RWPE1 (cell line): Measurements from ENCODE around the gene NME4.
A peak's percentile ranks its signal among the peaks of the same experiment; 100 is the strongest.
"Not testable (repeated sequence)": the region's sequence is repeated elsewhere in the genome, so short reads cannot be mapped to it uniquely, and the experiment has no call there.

Experiments
- CTCF ChIA-PET: fragments of 350-600 bp; sonication (Branson Sonifier 250); formaldehyde crosslinking; extraction: SDS; loops from one replicate; lab custom pipeline; 2021; lab: Yijun Ruan, JAX
- POLR2A ChIA-PET: fragments of 400-600 bp; formaldehyde crosslinking; extraction: SDS; loops from one replicate; lab custom pipeline; 2020; ENCODE audit warnings: antibody characterized with exemption; ENCODE audit not compliant: low non-redundant PET; lab: Yijun Ruan, JAX
- DNase-seq: peaks from one replicate; pipeline ENCODE4 v3.0.0; 2012; ENCODE audit warnings: low spot score
- H3K27ac ChIP-seq: fragments of 450-650 bp; 2 replicates; pipeline ENCODE4 v1.5.1; 2017
- TF ChIP-seq, protein P1 (sequence below): fragments of 450-650 bp; conservative IDR thresholded peaks from 2 replicates; pipeline ENCODE4 v1.5.1; 2017; ENCODE audit warnings: low read depth, mild to moderate bottlenecking

NME4 gene

DNA sequence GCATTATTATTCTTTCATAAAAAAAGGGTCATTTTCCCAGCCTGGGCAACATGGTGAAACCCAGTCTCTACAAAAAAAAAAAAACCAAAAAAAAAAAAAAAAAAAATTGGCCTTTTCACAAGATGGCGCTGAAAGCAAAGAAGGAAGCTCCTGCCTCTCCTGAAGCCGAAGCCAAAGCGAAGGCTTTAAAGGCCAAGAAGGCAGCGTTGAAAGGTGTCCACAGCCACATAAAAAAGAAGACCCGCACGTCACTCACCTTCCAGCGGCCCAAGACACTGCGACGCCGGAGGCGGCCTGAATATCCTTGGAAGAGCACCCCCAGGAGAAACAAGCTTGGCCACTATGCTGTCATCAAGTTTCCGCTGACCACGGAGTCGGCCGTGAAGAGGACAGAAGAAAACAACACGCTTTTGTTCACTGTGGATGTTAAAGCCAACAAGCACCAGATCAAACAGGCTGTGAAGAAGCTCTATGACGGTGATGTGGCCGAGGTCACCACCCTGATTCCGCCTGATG, 10.3 kb upstream of the NME4 start:
- no peak overlapping the region for H3K27ac ChIP-seq
- TF ChIP-seq, protein P1, sequence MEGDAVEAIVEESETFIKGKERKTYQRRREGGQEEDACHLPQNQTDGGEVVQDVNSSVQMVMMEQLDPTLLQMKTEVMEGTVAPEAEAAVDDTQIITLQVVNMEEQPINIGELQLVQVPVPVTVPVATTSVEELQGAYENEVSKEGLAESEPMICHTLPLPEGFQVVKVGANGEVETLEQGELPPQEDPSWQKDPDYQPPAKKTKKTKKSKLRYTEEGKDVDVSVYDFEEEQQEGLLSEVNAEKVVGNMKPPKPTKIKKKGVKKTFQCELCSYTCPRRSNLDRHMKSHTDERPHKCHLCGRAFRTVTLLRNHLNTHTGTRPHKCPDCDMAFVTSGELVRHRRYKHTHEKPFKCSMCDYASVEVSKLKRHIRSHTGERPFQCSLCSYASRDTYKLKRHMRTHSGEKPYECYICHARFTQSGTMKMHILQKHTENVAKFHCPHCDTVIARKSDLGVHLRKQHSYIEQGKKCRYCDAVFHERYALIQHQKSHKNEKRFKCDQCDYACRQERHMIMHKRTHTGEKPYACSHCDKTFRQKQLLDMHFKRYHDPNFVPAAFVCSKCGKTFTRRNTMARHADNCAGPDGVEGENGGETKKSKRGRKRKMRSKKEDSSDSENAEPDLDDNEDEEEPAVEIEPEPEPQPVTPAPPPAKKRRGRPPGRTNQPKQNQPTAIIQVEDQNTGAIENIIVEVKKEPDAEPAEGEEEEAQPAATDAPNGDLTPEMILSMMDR = no peak
- DNase-seq = no peak
- CTCF ChIA-PET = no interaction called here
- POLR2A ChIA-PET = no interaction called here

GRCh38 chr16:387761-388666, 9.0 kb upstream of the NME4 start:
- POLR2A ChIA-PET = interaction anchor here (0.6 kb wide), 1 partner anchor 1003 kb away, joined by 4 read pairs; no protein-coding TSS in a partner anchor
- CTCF ChIA-PET, H3K27ac ChIP-seq, DNase-seq: not testable (repeated sequence)

DNA sequence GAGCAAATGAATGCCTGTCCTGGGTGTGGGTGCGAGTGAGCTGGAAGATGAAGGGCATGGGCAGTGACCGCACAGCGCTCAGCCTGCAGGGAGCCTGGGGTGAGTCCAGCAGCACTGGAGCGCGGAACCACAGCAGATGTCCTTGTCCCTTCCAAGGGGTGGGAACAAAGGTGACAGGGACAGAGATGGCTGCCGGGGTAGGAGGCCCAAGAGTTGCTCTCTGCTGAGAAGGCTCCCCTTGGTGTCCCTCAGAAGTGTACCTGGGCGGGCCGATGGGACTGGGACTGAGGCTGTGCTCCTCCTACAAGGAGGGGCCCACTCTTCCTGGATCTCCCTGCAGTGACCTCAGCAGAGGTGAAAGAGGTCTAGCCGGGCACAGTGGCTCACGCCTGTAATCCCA, 7.6 kb upstream of the NME4 start:
- POLR2A ChIA-PET = no interaction called here
- TF ChIP-seq, protein P1 = no peak

GRCh38 chr16:391885-392335, 5.1 kb upstream of the NME4 start:
- TF ChIP-seq, protein P1 = peak; percentile 80
- H3K27ac ChIP-seq = no peak overlapping the region
- ChIA-PET CTCF (interaction anchor here (0.6 kb wide), 1 partner anchor 331 kb away, joined by 3 read pairs; no protein-coding TSS in a partner anchor), POLR2A (no interaction called here)
- no peak for DNase-seq

More for the DNA sequence above, 7.6 kb upstream of the NME4 start:
- CTCF ChIA-PET = no interaction called here
- no peak overlapping the region for H3K27ac ChIP-seq
- DNase-seq = no peak

GRCh38 chr16:392450-393030, 4.5 kb upstream of the NME4 start:
- ChIA-PET CTCF (interaction anchor here (0.6 kb wide), 1 partner anchor 332 kb away, joined by 3 read pairs; no protein-coding TSS in a partner anchor), POLR2A (no interaction called here)
- TF ChIP-seq, protein P1 = no peak
- DNase-seq = no peak
- H3K27ac ChIP-seq = no peak overlapping the region

GRCh38 chr16:396199-396598, 800 bp upstream of the NME4 start:
- CTCF ChIA-PET = no interaction called here
- peak overlapping the region; percentile 89 for H3K27ac ChIP-seq
- DNase-seq = no peak
- TF ChIP-seq, protein P1 = no peak
- POLR2A ChIA-PET = no interaction called here
